GM12878 (cell line): ENCODE results near the gene RNF167. TPM values are rescaled to one million over a fixed set of nuclear protein-coding genes. Genes with fewer than 3 reads are reported as not detected.

Experiments used
- ATAC-seq: fragments of 200-7000 bp; cut with Tn5 transposase; 3 replicates; pipeline ENCODE4 v1.9.1; 2020; ENCODE audit warnings: mild to moderate bottlenecking, moderate library complexity
- BruUV-seq: library from RNA; stranded (reverse); fragments of 400-500 nt; replicated peaks from 2 replicates; lab custom pipeline; 2021; lab: Mats Ljungman, UMichigan
- CTCF ChIA-PET: fragments of 300-600 bp; sonication (Branson Sonifier 250); formaldehyde crosslinking; extraction: SDS; loops from one replicate; lab custom pipeline; 2021; ENCODE audit warnings: inconsistent platforms; lab: Yijun Ruan, JAX
- POLR2A ChIA-PET: fragments of 350-600 bp; formaldehyde crosslinking; extraction: SDS; loops from one replicate; lab custom pipeline; 2021; ENCODE audit warnings: inconsistent platforms; lab: Charles Lee
- RAD21 ChIA-PET: fragments of 300-600 bp; sonication (Branson Sonifier 250); formaldehyde crosslinking; loops from one replicate; lab custom pipeline; 2023; ENCODE audit warnings: antibody characterized with exemption; ENCODE audit not compliant: unreplicated experiment; lab: Charles Lee
- SMC1A ChIA-PET: fragments of 300-600 bp; sonication (Branson Sonifier 250); formaldehyde crosslinking; loops from one replicate; lab custom pipeline; 2023; ENCODE audit not compliant: unreplicated experiment, uncharacterized antibody; lab: Charles Lee
- DNase-seq: peaks from one replicate; pipeline ENCODE4 v3.0.0-alpha.2; 2011; ENCODE audit warnings: low read depth, low spot score
- FAIRE-seq: peaks from 3 replicates; lab custom pipeline; 2011; peaks lifted over from hg19 to GRCh38; lab: Jason Lieb, UNC
- H2AFZ ChIP-seq: 2 replicates; pipeline ENCODE4 v1.6.0; 2011; ENCODE audit warnings: low read depth, low read length, control low read depth; ENCODE audit not compliant: control insufficient read depth
- H3K27ac ChIP-seq: 2 replicates; pipeline ENCODE4 v1.5.1; 2011; ENCODE audit warnings: control low read depth; ENCODE audit not compliant: control insufficient read depth, insufficient read depth
- H3K27me3 ChIP-seq, 2 experiments: replicated peaks in 1 of 2; 2 replicates each; pipeline versions ENCODE4 v1.6.0 to v1.6.1; 2011; ENCODE audit warnings: low read length in 1 of 2; ENCODE audit not compliant: control insufficient read depth in 2 of 2, insufficient read depth in 2 of 2
- H3K36me3 ChIP-seq, 2 experiments: 2 replicates each; pipeline ENCODE4 v1.5.1; 2011; ENCODE audit warnings: low read length in 1 of 2; ENCODE audit not compliant: control insufficient read depth in 2 of 2, insufficient read depth in 2 of 2
- H3K4me1 ChIP-seq: 2 replicates; pipeline ENCODE4 v1.6.1; 2011; ENCODE audit warnings: mild to moderate bottlenecking, low read length, moderate library complexity, mixed read lengths; ENCODE audit not compliant: control insufficient read depth, insufficient read depth
- H3K4me2 ChIP-seq: 2 replicates; pipeline ENCODE4 v1.6.0; 2011; ENCODE audit warnings: control low read depth; ENCODE audit not compliant: control insufficient read depth, insufficient read depth
- H3K4me3 ChIP-seq: fragments of 200-600 bp; sonication (generic); 2 replicates; pipeline ENCODE4 v1.5.1; 2016
- H3K79me2 ChIP-seq: 2 replicates; pipeline ENCODE4 v1.6.0; 2011; ENCODE audit warnings: low read length; ENCODE audit not compliant: control insufficient read depth, insufficient read depth
- H3K9ac ChIP-seq: 2 replicates; pipeline ENCODE4 v1.8.0; 2011; ENCODE audit warnings: low read length, control low read depth, mixed read lengths; ENCODE audit not compliant: control insufficient read depth, insufficient read depth
- H3K9me3 ChIP-seq: replicated peaks from 3 replicates; pipeline ENCODE4 v1.5.1; 2011; ENCODE audit warnings: mild to moderate bottlenecking, low read length; ENCODE audit not compliant: control insufficient read depth, insufficient read depth
- H4K20me1 ChIP-seq: 2 replicates; pipeline ENCODE4 v1.6.0; 2011; ENCODE audit not compliant: control insufficient read depth, insufficient read depth
- HDAC2 ChIP-seq: fragments of 200-600 bp; sonication (generic); IDR thresholded peaks from 2 replicates; pipeline ENCODE4 v1.6.1; 2017
- NR2C1 ChIP-seq: fragments of 450-650 bp; IDR thresholded peaks from 2 replicates; pipeline ENCODE4 v1.6.1; 2017; ENCODE audit warnings: antibody characterized with exemption, mild to moderate bottlenecking, moderate library complexity
- NR2F1 ChIP-seq: fragments of 450-650 bp; conservative IDR thresholded peaks from 2 replicates; pipeline ENCODE4 v1.6.1; 2017; ENCODE audit warnings: mild to moderate bottlenecking
- SMAD1 ChIP-seq: fragments of 450-650 bp; IDR thresholded peaks from 2 replicates; pipeline ENCODE4 v1.6.1; 2018; ENCODE audit warnings: mild to moderate bottlenecking, low read depth; ENCODE audit not compliant: partially characterized antibody
- SPI1 ChIP-seq: IDR thresholded peaks from 2 replicates; pipeline ENCODE4 v1.6.1; 2011; ENCODE audit warnings: low read depth, mild to moderate bottlenecking, low read length, moderate library complexity, borderline replicate concordance; ENCODE audit not compliant: insufficient read depth
- TAF1 ChIP-seq: IDR thresholded peaks from 2 replicates; pipeline ENCODE4 v1.6.1; 2011; ENCODE audit warnings: mild to moderate bottlenecking, low read depth, low read length, borderline replicate concordance
- WGBS: methylation state at CpG from one replicate; pipeline ENCODE4 v1.1.6; 2016; ENCODE audit warnings: low lambda C conversion rate; ENCODE audit not compliant: insufficient replicate concordance, insufficient coverage; ENCODE audit errors: missing lambda C conversion rate; 5-methylcytosine and 5-hydroxymethylcytosine counted together
- in situ Hi-C: fragments of 300-500 bp; cut with MboI; formaldehyde crosslinking; loops from 9 replicates; pipeline ENCODE4 v1.14.3; 2018; ENCODE audit warnings: mixed read lengths
- intact Hi-C: fragments of 100-400 bp; cut with micrococcal nuclease; formaldehyde crosslinking; loops from one replicate; pipeline ENCODE4 v1.14.2; 2022; ENCODE audit not compliant: unreplicated experiment
- polyA plus RNA-seq, 11 experiments: library from polyadenylated mRNA; depleted of rRNA in 4 of 11; unstranded in 6 of 11; stranded (reverse) in 5 of 11; fragments of >200 nt; fragmentation: Nextera tagmentation in 4 of 11; fragmentation: Illumina TruSeq in 1 of 11; extraction: Ambion mirVana in 4 of 11; extraction: Trizol in 1 of 11; gene quantifications; 1 replicate in 1 of 11; 2 replicates in 10 of 11; pipeline versions ENCODE4 v1.2.1 to v1.2.3, GENCODE V29; 2011 to 2016; ENCODE audit warnings: inconsistent platforms in 2 of 11, missing spikeins in 2 of 11, low read depth in 1 of 11
- total RNA-seq, 4 experiments: library from RNA; depleted of rRNA in 3 of 4; stranded (reverse); fragments of >200 nt in 3 of 4; fragmentation: Illumina TruSeq in 1 of 4; extraction: Trizol in 1 of 4; gene quantifications; 2 replicates each; pipeline versions ENCODE4 v1.2.1 to v1.2.3, GENCODE V29; 2013 to 2021
- TF ChIP-seq, protein P1 (sequence below): fragments of 150-350 bp; IDR thresholded peaks from 2 replicates; pipeline ENCODE4 v1.6.1; 2014; ENCODE audit warnings: mild to moderate bottlenecking, low read depth, low read length

RNF167 gene
- total and polyA plus RNA-seq, 10 of the 15 experiments (the other 5 are each of a cell fraction or from before 2014, with no cell fraction given), result 33.6 to 147 (median 57.6) TPM

DNA sequence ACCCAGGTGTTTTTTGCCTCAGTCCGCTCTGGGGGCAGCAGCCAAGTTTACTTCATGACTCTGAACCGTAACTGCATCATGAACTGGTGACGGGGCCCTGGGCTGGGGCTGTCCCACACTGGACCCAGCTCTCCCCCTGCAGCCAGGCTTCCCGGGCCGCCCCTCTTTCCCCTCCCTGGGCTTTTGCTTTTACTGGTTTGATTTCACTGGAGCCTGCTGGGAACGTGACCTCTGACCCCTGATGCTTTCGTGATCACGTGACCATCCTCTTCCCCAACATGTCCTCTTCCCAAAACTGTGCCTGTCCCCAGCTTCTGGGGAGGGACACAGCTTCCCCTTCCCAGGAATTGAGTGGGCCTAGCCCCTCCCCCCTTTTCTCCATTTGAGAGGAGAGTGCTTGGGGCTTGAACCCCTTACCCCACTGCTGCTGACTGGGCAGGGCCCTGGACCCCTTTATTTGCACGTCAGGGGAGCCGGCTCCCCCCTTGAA, 42.8 kb upstream of the RNF167 start:
- Histone ChIP-seq H3K27ac (no peak overlapping the region), H3K9me3 (no peaks in the 10 kb centered on the region; the same call in 2 of the 3 replicates), H4K20me1 (no peaks in the 10 kb centered on the region), H3K36me3 (peaks cover 3 to 17% of the 10 kb centered on the region in 2 experiments; a peak in 3 of 4 replicates), H3K4me2 (no peak overlapping the region), H3K79me2 (no peaks in the 10 kb centered on the region), H3K27me3 (no peaks in the 10 kb centered on the region; a peak in 1 of 4 replicates), H3K4me1 (peaks cover 10% of the 10 kb centered on the region; the same call in 1 of the 2 replicates), H2AFZ (no peak overlapping the region), H3K4me3 (no peak overlapping the region), H3K9ac (no peak overlapping the region)
- DNase-seq (no peak), FAIRE-seq (no peak), ATAC-seq (no peak)
- CTCF ChIA-PET, result no interaction called here
- RAD21 ChIA-PET, result no interaction called here
- no peak for TF ChIP-seq NR2C1
- TF ChIP-seq TAF1, result no peak
- no peak for TF ChIP-seq SMAD1
- TF ChIP-seq, protein P1, sequence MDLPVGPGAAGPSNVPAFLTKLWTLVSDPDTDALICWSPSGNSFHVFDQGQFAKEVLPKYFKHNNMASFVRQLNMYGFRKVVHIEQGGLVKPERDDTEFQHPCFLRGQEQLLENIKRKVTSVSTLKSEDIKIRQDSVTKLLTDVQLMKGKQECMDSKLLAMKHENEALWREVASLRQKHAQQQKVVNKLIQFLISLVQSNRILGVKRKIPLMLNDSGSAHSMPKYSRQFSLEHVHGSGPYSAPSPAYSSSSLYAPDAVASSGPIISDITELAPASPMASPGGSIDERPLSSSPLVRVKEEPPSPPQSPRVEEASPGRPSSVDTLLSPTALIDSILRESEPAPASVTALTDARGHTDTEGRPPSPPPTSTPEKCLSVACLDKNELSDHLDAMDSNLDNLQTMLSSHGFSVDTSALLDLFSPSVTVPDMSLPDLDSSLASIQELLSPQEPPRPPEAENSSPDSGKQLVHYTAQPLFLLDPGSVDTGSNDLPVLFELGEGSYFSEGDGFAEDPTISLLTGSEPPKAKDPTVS, result no peak
- TF ChIP-seq HDAC2, result no peak
- TF ChIP-seq SPI1, result no peak
- TF ChIP-seq NR2F1, result 0 out of 2 replicates have a peak, but pooled peaks have one; percentile 14
- SMC1A ChIA-PET, result no interaction called here
- WGBS, result 92% methylated on average over 10 of the region's 10 CpGs
- BruUV-seq, result no TSS peak
- in situ Hi-C loops, result no loop called here
- intact Hi-C loops, result no loop called here
- POLR2A ChIA-PET, result interaction anchor here (0.5 to 0.6 kb wide), 2 partner anchors 248 to 486 kb away, joined by 3 to 6 read pairs; no protein-coding TSS in a partner anchor
